ENCODE data around the gene SGSM2. TPM values are rescaled to one million over a fixed set of nuclear protein-coding genes. Genes with fewer than 3 reads are reported as not detected.

The SGSM2 gene
- total and polyA plus RNA-seq, 4 donors, result 5.5 to 17.5 (median 12.4) TPM

- peaks cover 0 to 10% (median 5%) of the 10 kb centered on the region in 4 donors for H3K36me3 ChIP-seq (ENCODE audit: control insufficient read depth in 4 of 4, insufficient read depth in 3 of 4, low read depth in 1 of 4, low read length in 3 of 4)
- no peak for DNase-seq (ENCODE audit: low spot score)
- no peaks in the 10 kb centered on the region for H3K9me3 ChIP-seq (ENCODE audit: control insufficient read depth in 4 of 4, low read length in 3 of 4)
- H3K27me3 ChIP-seq (ENCODE audit: control insufficient read depth in 4 of 4, insufficient read depth in 4 of 4, low read length in 3 of 4), result no peaks in the 10 kb centered on the region
- H3K9ac ChIP-seq (ENCODE audit: low read depth in 1 of 2, low read length in 2 of 2), result no peak overlapping the region
- no peak for TF ChIP-seq YY1 (IDR thresholded peaks at IDR 0.05)
- H3K4me3 ChIP-seq (ENCODE audit: low read depth in 1 of 3, low read length in 3 of 3), result no peak overlapping the region
- H3K27ac ChIP-seq (ENCODE audit: low read depth in 1 of 2, low read length in 2 of 2), result no peak overlapping the region
- 95% methylated on average over 41 of the region's 41 CpGs for WGBS
- peaks cover 6 to 29% (median 22%) of the 10 kb centered on the region in 4 donors for H3K4me1 ChIP-seq (ENCODE audit: control insufficient read depth in 4 of 4, insufficient read depth in 4 of 4, low read length in 3 of 4)
These were observed 50.1 kb downstream of the SGSM2 start for GRCh38 chr17:2387086-2388019.

- TF ChIP-seq ATF3 (IDR thresholded peaks at IDR 0.05), result no peak
- no peak for TF ChIP-seq RXRA (IDR thresholded peaks at IDR 0.05)
- TF ChIP-seq FOXA1 (IDR thresholded peaks at IDR 0.05), result no peak
- TF ChIP-seq MAX (IDR thresholded peaks at IDR 0.05), result no peak
- TF ChIP-seq HNF4G (IDR thresholded peaks at IDR 0.05), result no peak
- no peak for TF ChIP-seq TAF1 (conservative IDR thresholded peaks at IDR 0.05)
- TF ChIP-seq CTCF (IDR thresholded peaks at IDR 0.05; ENCODE audit: low read depth, low read length, missing input control), result no peak
- no peak for TF ChIP-seq NR2F2 (IDR thresholded peaks at IDR 0.05)
- TF ChIP-seq HNF4A (conservative IDR thresholded peaks at IDR 0.05), result no peak
- no peak for TF ChIP-seq REST (IDR thresholded peaks at IDR 0.05)
- TF ChIP-seq GABPA (IDR thresholded peaks at IDR 0.05 in 1 of 2, conservative IDR thresholded peaks at IDR 0.05 in 1 of 2), result no peak
- no peak for TF ChIP-seq FOXA2 (IDR thresholded peaks at IDR 0.05)
- TF ChIP-seq YY1 (IDR thresholded peaks at IDR 0.05), result no peak
- TF ChIP-seq JUND (IDR thresholded peaks at IDR 0.05), result no peak
- no peak for TF ChIP-seq RAD21 (IDR thresholded peaks at IDR 0.05)
- TF ChIP-seq ZBTB33 (IDR thresholded peaks at IDR 0.05), result no peak
- no peak for TF ChIP-seq SP1 (IDR thresholded peaks at IDR 0.05)
- TF ChIP-seq EGR1 (IDR thresholded peaks at IDR 0.05; ENCODE audit: low read depth in 2 of 2), result no peak
- Histone ChIP-seq H3K9me3 (ENCODE audit: control insufficient read depth in 4 of 4, low read length in 3 of 4) (no peaks in the 10 kb centered on the region), H3K36me3 (ENCODE audit: control insufficient read depth in 4 of 4, insufficient read depth in 3 of 4, low read depth in 1 of 4, low read length in 3 of 4) (peaks cover 0 to 10% (median 5%) of the 10 kb centered on the region in 4 donors), H3K4me1 (ENCODE audit: control insufficient read depth in 4 of 4, insufficient read depth in 4 of 4, low read length in 3 of 4) (peaks cover 3 to 28% (median 20%) of the 10 kb centered on the region in 4 donors), H3K27ac (ENCODE audit: low read depth in 1 of 2, low read length in 2 of 2) (no peak overlapping the region), H3K4me3 (ENCODE audit: low read depth in 1 of 3, low read length in 3 of 3) (no peak overlapping the region), H3K9ac (ENCODE audit: low read depth in 1 of 2, low read length in 2 of 2) (no peak overlapping the region), H3K27me3 (ENCODE audit: control insufficient read depth in 4 of 4, insufficient read depth in 4 of 4, low read length in 3 of 4) (no peaks in the 10 kb centered on the region)
- no peak for DNase-seq (ENCODE audit: low spot score)
- WGBS, result 95% methylated on average over 21 of the region's 21 CpGs
These were observed 50.9 kb downstream of the SGSM2 start for GRCh38 chr17:2388020-2388682.

Data from liver (tissue), 9 donors.